Activated naive CD8-positive, alpha-beta T cell treated with anti-CD3 and anti-CD28 coated beads, Interleukin-2, amount 50 U/mL, for 24 hours (primary cell): Measurements from ENCODE around the gene PIP5K1C.
A peak's percentile ranks its signal among the peaks of the same experiment; 100 is the strongest.

ENCODE experiments used
- ATAC-seq: fragments of 150-1000 bp; cut with Tn5 transposase; one replicate; pipeline ENCODE4 v1.10.0; 2021
- DNase-seq: peaks from one replicate; pipeline ENCODE4 v3.0.0; 2021
- H3K27ac Mint-ChIP-seq: one replicate; pipeline ENCODE4 v1.8.0; 2021; ENCODE audit warnings: mild to moderate bottlenecking, mixed read lengths
- H3K27me3 Mint-ChIP-seq: one replicate; pipeline ENCODE4 v1.8.0; 2021; ENCODE audit warnings: mixed read lengths
- H3K36me3 Mint-ChIP-seq: one replicate; pipeline ENCODE4 v1.8.0; 2021; ENCODE audit warnings: low read depth, mixed read lengths
- H3K4me1 Mint-ChIP-seq: one replicate; pipeline ENCODE4 v1.8.0; 2021; ENCODE audit warnings: mixed read lengths
- H3K4me3 Mint-ChIP-seq: one replicate; pipeline ENCODE4 v1.8.0; 2021; ENCODE audit warnings: mild to moderate bottlenecking, moderate library complexity, mixed read lengths
- H3K9me3 Mint-ChIP-seq: one replicate; pipeline ENCODE4 v1.8.0; 2021; ENCODE audit warnings: mixed read lengths

The PIP5K1C gene

GRCh38 chr19:3692141-3693024 is 7.9 kb downstream of the PIP5K1C start:
- Mint-ChIP-seq H3K4me1 (peaks cover 46% of the 10 kb centered on the region), H3K9me3 (peaks cover 4% of the 10 kb centered on the region), H3K4me3 (no peak overlapping the region), H3K27me3 (peaks cover 2% of the 10 kb centered on the region), H3K36me3 (peaks cover 19% of the 10 kb centered on the region), H3K27ac (no peak overlapping the region)
- no peak for ATAC-seq
- peak; percentile 69 for DNase-seq

GRCh38 chr19:3691726-3692125 is 8.5 kb downstream of the PIP5K1C start:
- H3K4me1 Mint-ChIP-seq, result peaks cover 51% of the 10 kb centered on the region
- peaks cover 2% of the 10 kb centered on the region for H3K27me3 Mint-ChIP-seq
- ATAC-seq (no peak), DNase-seq (no peak)
- H3K9me3 Mint-ChIP-seq, result peaks cover 4% of the 10 kb centered on the region
- H3K4me3 Mint-ChIP-seq, result peak overlapping the region; percentile 67
- peak overlapping the region; percentile 93 for H3K27ac Mint-ChIP-seq
- peaks cover 19% of the 10 kb centered on the region for H3K36me3 Mint-ChIP-seq

GRCh38 chr19:3691372-3691716 is 8.9 kb downstream of the PIP5K1C start:
- DNase-seq (no peak), ATAC-seq (no peak)
- H3K4me3 Mint-ChIP-seq, result peak overlapping the region; percentile 67
- peaks cover 19% of the 10 kb centered on the region for H3K36me3 Mint-ChIP-seq
- peaks cover 4% of the 10 kb centered on the region for H3K9me3 Mint-ChIP-seq
- H3K4me1 Mint-ChIP-seq, result peaks cover 52% of the 10 kb centered on the region
- peaks cover 2% of the 10 kb centered on the region for H3K27me3 Mint-ChIP-seq
- peak overlapping the region; percentile 93 for H3K27ac Mint-ChIP-seq

- H3K27ac Mint-ChIP-seq, result peak overlapping the region; percentile 93
- DNase-seq (peak; percentile 42), ATAC-seq (peak; percentile 78)
- peaks cover 19% of the 10 kb centered on the region for H3K36me3 Mint-ChIP-seq
- H3K4me1 Mint-ChIP-seq, result peaks cover 52% of the 10 kb centered on the region
- peak overlapping the region; percentile 67 for H3K4me3 Mint-ChIP-seq
- H3K9me3 Mint-ChIP-seq, result peaks cover 4% of the 10 kb centered on the region
- peaks cover 2% of the 10 kb centered on the region for H3K27me3 Mint-ChIP-seq
These were observed 9.5 kb downstream of the PIP5K1C start for GRCh38 chr19:3690551-3691371.

- Mint-ChIP-seq H3K27me3 (peaks cover 2% of the 10 kb centered on the region), H3K36me3 (peaks cover 37% of the 10 kb centered on the region), H3K4me1 (peaks cover 62% of the 10 kb centered on the region), H3K27ac (no peak overlapping the region), H3K4me3 (peak overlapping the region; percentile 65), H3K9me3 (peaks cover 4% of the 10 kb centered on the region)
- DNase-seq (peak; percentile 50), ATAC-seq (peak; percentile 6)
These were observed 12.2 kb downstream of the PIP5K1C start for GRCh38 chr19:3687774-3688706.

GRCh38 chr19:3687393-3687773 is 12.9 kb downstream of the PIP5K1C start:
- Mint-ChIP-seq H3K9me3 (peaks cover 4% of the 10 kb centered on the region), H3K4me3 (peak overlapping the region; percentile 39), H3K36me3 (peaks cover 37% of the 10 kb centered on the region), H3K4me1 (peaks cover 57% of the 10 kb centered on the region), H3K27me3 (peaks cover 2% of the 10 kb centered on the region), H3K27ac (peak overlapping the region; percentile 19)
- DNase-seq (no peak), ATAC-seq (no peak)

- Mint-ChIP-seq H3K27ac (no peak overlapping the region), H3K9me3 (no peaks in the 10 kb centered on the region), H3K36me3 (peaks cover 27% of the 10 kb centered on the region), H3K4me3 (no peak overlapping the region), H3K4me1 (peaks cover 33% of the 10 kb centered on the region), H3K27me3 (no peaks in the 10 kb centered on the region)
- ATAC-seq (no peak), DNase-seq (no peak)
These were observed 15.4 kb downstream of the PIP5K1C start for GRCh38 chr19:3684817-3685410.

- Mint-ChIP-seq H3K4me1 (peaks cover 29% of the 10 kb centered on the region), H3K4me3 (no peak overlapping the region), H3K27ac (no peak overlapping the region), H3K36me3 (peaks cover 23% of the 10 kb centered on the region), H3K9me3 (no peaks in the 10 kb centered on the region), H3K27me3 (no peaks in the 10 kb centered on the region)
- ATAC-seq (no peak), DNase-seq (no peak)
These were observed 16.0 kb downstream of the PIP5K1C start for GRCh38 chr19:3684054-3684816.

- Mint-ChIP-seq H3K27ac (no peak overlapping the region), H3K4me1 (peaks cover 23% of the 10 kb centered on the region), H3K27me3 (no peaks in the 10 kb centered on the region), H3K9me3 (no peaks in the 10 kb centered on the region), H3K4me3 (no peak overlapping the region), H3K36me3 (peaks cover 23% of the 10 kb centered on the region)
- ATAC-seq (no peak), DNase-seq (no peak)
These were observed 16.7 kb downstream of the PIP5K1C start for GRCh38 chr19:3683405-3684053.

- H3K27me3 Mint-ChIP-seq, result no peaks in the 10 kb centered on the region
- DNase-seq (no peak), ATAC-seq (no peak)
- no peak overlapping the region for H3K27ac Mint-ChIP-seq
- no peak overlapping the region for H3K4me3 Mint-ChIP-seq
- peaks cover 23% of the 10 kb centered on the region for H3K36me3 Mint-ChIP-seq
- H3K4me1 Mint-ChIP-seq, result peaks cover 21% of the 10 kb centered on the region
- H3K9me3 Mint-ChIP-seq, result no peaks in the 10 kb centered on the region
These were observed 17.4 kb downstream of the PIP5K1C start for GRCh38 chr19:3682741-3683404.

- Mint-ChIP-seq H3K4me1 (peaks cover 17% of the 10 kb centered on the region), H3K36me3 (peaks cover 23% of the 10 kb centered on the region), H3K27me3 (no peaks in the 10 kb centered on the region), H3K27ac (no peak overlapping the region), H3K9me3 (no peaks in the 10 kb centered on the region), H3K4me3 (no peak overlapping the region)
- ATAC-seq, result no peak
- DNase-seq, result no peak
These were observed 18.0 kb downstream of the PIP5K1C start for GRCh38 chr19:3682286-3682685.

- Mint-ChIP-seq H3K4me1 (peaks cover 15% of the 10 kb centered on the region), H3K36me3 (peaks cover 24% of the 10 kb centered on the region), H3K27me3 (no peaks in the 10 kb centered on the region), H3K4me3 (no peak overlapping the region), H3K27ac (no peak overlapping the region), H3K9me3 (no peaks in the 10 kb centered on the region)
- ATAC-seq (no peak), DNase-seq (no peak)
These were observed 19.3 kb downstream of the PIP5K1C start for GRCh38 chr19:3680939-3681338.
